GM12872 (cell line): ENCODE measurements around the gene LZIC.

Experiments
- CTCF ChIP-seq: IDR thresholded peaks from 3 replicates; pipeline ENCODE4 v1.5.1; 2011; ENCODE audit warnings: low read depth, mild to moderate bottlenecking, low read length, moderate library complexity; ENCODE audit not compliant: insufficient read depth

Gene LZIC

GRCh38 chr1:9942939-9943788 lies at the start of gene LZIC, which contains the start of gene NMNAT1:
Gene LZIC, minus strand, starts transcription at chr1:9943391. Its CDS starts 6,772 bp downstream, at chr1:9936619.
Gene NMNAT1, plus strand, starts transcription at chr1:9943475. Its CDS starts 28,599 bp downstream, at chr1:9972074.
- no peak for TF ChIP-seq CTCF

- TF ChIP-seq CTCF: no peak
These were observed 49.7 kb upstream of the LZIC start for GRCh38 chr1:9992910-9993309.

DNA sequence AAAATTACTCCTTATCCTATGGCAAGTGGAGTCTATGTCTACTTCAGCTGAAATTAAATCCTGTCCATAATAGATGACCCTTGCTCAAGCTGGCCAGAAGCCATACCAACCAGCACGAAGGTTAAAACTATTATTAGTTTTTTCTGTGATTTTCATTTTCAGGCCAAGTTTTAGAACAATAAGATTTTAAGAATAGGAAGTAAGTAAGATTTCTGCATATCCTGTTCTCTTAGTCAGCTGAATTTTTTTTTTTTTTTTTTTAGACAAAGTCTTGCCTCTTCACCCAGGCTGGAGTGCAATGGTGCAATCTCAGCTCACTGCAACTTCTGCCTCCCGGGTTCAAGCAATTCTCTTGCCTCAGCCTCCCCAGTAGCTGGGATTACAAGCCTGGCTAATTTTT lies 47.8 kb upstream of the LZIC start:
- no peak for TF ChIP-seq CTCF

- no peak for TF ChIP-seq CTCF
These were observed 46.6 kb upstream of the LZIC start for GRCh38 chr1:9989773-9990172.

DNA sequence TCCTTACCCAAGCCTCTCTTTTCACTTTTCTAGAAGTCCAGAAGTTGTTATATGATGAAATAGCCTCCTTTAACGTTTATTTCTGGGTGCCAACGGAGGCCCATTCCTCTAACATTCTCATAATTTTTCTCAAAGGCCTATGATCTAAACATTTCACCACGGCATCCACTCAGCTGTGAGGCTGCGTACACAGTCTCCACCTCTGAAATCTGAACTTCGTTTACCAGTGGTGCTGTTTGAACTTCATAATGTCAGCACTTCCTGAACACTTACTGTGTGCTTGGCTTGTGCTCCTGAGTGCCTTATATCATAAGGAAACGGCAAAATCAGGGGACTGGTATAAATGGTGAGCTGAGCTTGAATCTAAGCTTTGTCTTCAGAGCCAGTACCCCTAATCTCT lies 41.8 kb upstream of the LZIC start:
- TF ChIP-seq CTCF: no peak

DNA sequence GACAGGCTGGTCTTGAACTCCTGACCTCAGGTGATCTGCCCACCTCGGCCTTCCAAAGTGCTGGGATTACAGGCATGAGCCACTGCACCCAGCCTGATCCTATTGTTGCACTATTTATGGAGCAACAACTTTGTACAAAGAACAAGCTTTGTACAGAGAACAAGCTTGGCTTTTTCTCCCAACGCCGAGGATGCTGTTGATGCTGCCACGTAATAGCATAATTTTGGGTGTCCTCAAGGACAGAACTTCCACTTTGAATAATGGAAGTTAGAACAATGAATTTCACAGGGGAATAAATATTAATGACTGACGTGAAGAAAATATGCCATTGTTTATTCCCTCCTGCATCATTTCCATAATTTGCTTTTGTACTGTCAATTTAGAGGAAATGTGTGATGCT lies 41.1 kb upstream of the LZIC start:
- no peak for TF ChIP-seq CTCF

GRCh38 chr1:9960706-9961562 lies 17.7 kb upstream of the LZIC start:
- no peak for TF ChIP-seq CTCF
